K562 (cell line): ENCODE measurements around the gene TMC6. TPM values are rescaled to one million over a fixed set of nuclear protein-coding genes. Genes with fewer than 3 reads are reported as not detected.
A peak's percentile ranks its signal among the peaks of the same experiment; 100 is the strongest.

Source experiments
- ATAC-seq: fragments of 200-7000 bp; cut with Tn5 transposase; 3 replicates; pipeline ENCODE4 v1.9.1; 2020; ENCODE audit warnings: moderate library complexity
- BruUV-seq: library from RNA; stranded (reverse); fragments of 400-500 nt; replicated peaks from 2 replicates; lab custom pipeline; 2021; lab: Mats Ljungman, UMichigan
- CTCF ChIA-PET: fragments of 300-600 bp; formaldehyde crosslinking; extraction: SDS; loops from one replicate; lab custom pipeline; 2021; ENCODE audit warnings: low intra/inter-chr PET ratio; lab: Yijun Ruan, JAX
- POLR2A ChIA-PET: fragments of 300-600, 350-650 bp; sonication (Branson Sonifier 250); formaldehyde crosslinking; extraction: SDS; loops from one replicate; lab custom pipeline; 2021; ENCODE audit warnings: antibody characterized with exemption, inconsistent platforms; lab: Yijun Ruan, JAX
- DNase-seq, 4 experiments: peaks; one replicate each; pipeline versions ENCODE4 v3.0.0 to v3.0.0-alpha.2; 2011 to 2018; ENCODE audit warnings: low spot score in 3 of 4, mixed read lengths in 3 of 4; ENCODE audit errors: extremely low read depth in 1 of 4
- FAIRE-seq: peaks from 2 replicates; lab custom pipeline; 2011; peaks lifted over from hg19 to GRCh38; lab: Jason Lieb, UNC
- H2AFZ ChIP-seq: 2 replicates; pipeline ENCODE4 v1.6.0; 2011; ENCODE audit warnings: low read depth, low read length, control low read depth, inconsistent platforms
- H3K27ac ChIP-seq: fragments of 200-600 bp; 3 replicates; pipeline ENCODE4 v1.8.0; 2011; ENCODE audit warnings: low read depth, mild to moderate bottlenecking, control low read depth, inconsistent platforms, low read length, moderate library complexity, mixed read lengths; ENCODE audit errors: extremely low read depth
- H3K27me3 ChIP-seq, 2 experiments: fragments of 300-600 bp in 1 of 2; 2 replicates in 1 of 2; 3 replicates in 1 of 2; pipeline versions ENCODE4 v1.6.0 to v1.8.0; 2011; ENCODE audit warnings: inconsistent platforms in 2 of 2, low read length in 2 of 2, mild to moderate bottlenecking in 1 of 2, mixed read lengths in 1 of 2, moderate library complexity in 1 of 2; ENCODE audit not compliant: control insufficient read depth in 2 of 2, insufficient read depth in 2 of 2
- H3K36me3 ChIP-seq: fragments of 300-600 bp; 3 replicates; pipeline ENCODE4 v1.8.0; 2011; ENCODE audit warnings: mild to moderate bottlenecking, low read length, inconsistent platforms; ENCODE audit not compliant: control insufficient read depth, insufficient read depth
- H3K4me1 ChIP-seq, 2 experiments: fragments of 200-600 bp in 1 of 2; replicated peaks in 1 of 2; 2 replicates in 1 of 2; 3 replicates in 1 of 2; pipeline versions ENCODE4 v1.5.1 to v1.8.0; 2011; ENCODE audit warnings: inconsistent platforms in 2 of 2, low read length in 2 of 2, mild to moderate bottlenecking in 1 of 2, mixed read lengths in 1 of 2, moderate library complexity in 1 of 2; ENCODE audit not compliant: control insufficient read depth in 2 of 2, insufficient read depth in 2 of 2
- H3K4me2 ChIP-seq: 2 replicates; pipeline ENCODE4 v1.6.1; 2011; ENCODE audit warnings: low read length, control low read depth, inconsistent platforms, mixed read lengths; ENCODE audit not compliant: insufficient read depth
- H3K4me3 ChIP-seq: fragments of 200-600 bp; sonication (generic), shearing (Covaris generic); 2 replicates; pipeline ENCODE4 v1.5.1; 2016; ENCODE audit warnings: control low read depth, inconsistent platforms
- H3K79me2 ChIP-seq: fragments of 200-600 bp; 3 replicates; pipeline ENCODE4 v1.8.0; 2011; ENCODE audit warnings: low read length, inconsistent platforms; ENCODE audit not compliant: control insufficient read depth, insufficient read depth
- H3K9ac ChIP-seq, 2 experiments: 2 replicates each; pipeline versions ENCODE4 v1.6.0 to v1.6.1; 2011; ENCODE audit warnings: low read depth in 2 of 2, low read length in 2 of 2, control low read depth in 1 of 2, inconsistent platforms in 1 of 2, mild to moderate bottlenecking in 1 of 2, mixed read lengths in 1 of 2; ENCODE audit not compliant: insufficient read depth in 1 of 2
- H3K9me1 ChIP-seq: one replicate; pipeline ENCODE4 v1.6.0; 2011; ENCODE audit warnings: inconsistent platforms, mild to moderate bottlenecking, low read length, moderate library complexity; ENCODE audit not compliant: control insufficient read depth, insufficient read depth
- H3K9me3 ChIP-seq: replicated peaks from 2 replicates; pipeline ENCODE4 v1.5.1; 2011; ENCODE audit warnings: low read depth, low read length, inconsistent platforms; ENCODE audit not compliant: control insufficient read depth, insufficient read depth
- H4K20me1 ChIP-seq: replicated peaks from 2 replicates; pipeline ENCODE4 v1.6.1; 2011; ENCODE audit warnings: low read length, inconsistent platforms, mixed read lengths; ENCODE audit not compliant: control insufficient read depth, insufficient read depth
- BRD4 ChIP-seq: fragments of 200-600 bp; sonication (generic); IDR thresholded peaks from 2 replicates; pipeline ENCODE4 v1.6.1; 2017; ENCODE audit warnings: inconsistent platforms
- HCFC1 ChIP-seq: IDR thresholded peaks from 2 replicates; pipeline ENCODE4 v1.6.1; 2012; ENCODE audit warnings: low read depth, low read length, improper control_type of control experiment
- RBM17 ChIP-seq: fragments of 200-400 bp; formaldehyde crosslinking; IDR thresholded peaks from 2 replicates; pipeline ENCODE4 v1.6.1; 2017; ENCODE audit warnings: low read depth, mild to moderate bottlenecking, low read length, borderline replicate concordance
- XRCC4 ChIP-seq: IDR thresholded peaks from one replicate; pipeline ENCODE4 v1.6.1; 2011; ENCODE audit not compliant: insufficient read depth, insufficient read length; ENCODE audit errors: extremely low read depth
- ZFX ChIP-seq: sonication (generic); formaldehyde crosslinking; IDR thresholded peaks from 2 replicates; pipeline ENCODE4 v1.8.0; 2022; ENCODE audit warnings: mild to moderate bottlenecking, missing genetic modification reagents, moderate library complexity
- WGBS: fragments of 100-300 bp; shearing (Covaris generic); methylation state at CpG from one replicate; pipeline ENCODE4 v1.1.6; 2016; ENCODE audit warnings: low coverage, mixed read lengths; ENCODE audit not compliant: insufficient coverage; ENCODE audit errors: missing lambda C conversion rate; 5-methylcytosine and 5-hydroxymethylcytosine counted together
- in situ Hi-C: fragments of 300-500 bp; cut with MboI; formaldehyde crosslinking; loops from 4 replicates; pipeline ENCODE4 v1.15.0; 2018; ENCODE audit warnings: inconsistent platforms, mixed read lengths
- intact Hi-C: fragments of 100-400 bp; cut with micrococcal nuclease; formaldehyde crosslinking; loops from 2 replicates; pipeline ENCODE4 v1.14.2; 2022
- polyA plus RNA-seq, 8 experiments: library from polyadenylated mRNA; depleted of rRNA in 4 of 8; stranded (reverse) in 5 of 8; unstranded in 3 of 8; fragments of >200 nt; fragmentation: Nextera tagmentation in 2 of 8; fragmentation: Illumina TruSeq in 1 of 8; extraction: Ambion mirVana in 2 of 8; extraction: Trizol in 1 of 8; gene quantifications; 2 replicates each; pipeline versions ENCODE4 v1.2.1 to v1.2.3, GENCODE V29; 2011 to 2014; ENCODE audit warnings: inconsistent platforms in 1 of 8, missing spikeins in 1 of 8
- total RNA-seq, 7 experiments: library from RNA; depleted of rRNA in 6 of 7; stranded (reverse); fragments of >200 nt in 6 of 7; fragmentation: Illumina TruSeq in 2 of 7; extraction: Trizol in 2 of 7; gene quantifications; 2 replicates each; pipeline versions ENCODE4 v1.2.1 to v1.2.3, GENCODE V29; 2011 to 2021; ENCODE audit warnings: low replicate concordance in 1 of 7
- TF ChIP-seq, protein P1 (sequence below): fragments of 450-650 bp; IDR thresholded peaks from 2 replicates; pipeline ENCODE4 v1.6.1; 2017; ENCODE audit warnings: antibody characterized with exemption

The TMC6 gene
- total and polyA plus RNA-seq, 9 of the 15 experiments (the other 6 are each of a cell fraction or from before 2014, with no cell fraction given): 4.1 to 351 (median 66.9) TPM

DNA sequence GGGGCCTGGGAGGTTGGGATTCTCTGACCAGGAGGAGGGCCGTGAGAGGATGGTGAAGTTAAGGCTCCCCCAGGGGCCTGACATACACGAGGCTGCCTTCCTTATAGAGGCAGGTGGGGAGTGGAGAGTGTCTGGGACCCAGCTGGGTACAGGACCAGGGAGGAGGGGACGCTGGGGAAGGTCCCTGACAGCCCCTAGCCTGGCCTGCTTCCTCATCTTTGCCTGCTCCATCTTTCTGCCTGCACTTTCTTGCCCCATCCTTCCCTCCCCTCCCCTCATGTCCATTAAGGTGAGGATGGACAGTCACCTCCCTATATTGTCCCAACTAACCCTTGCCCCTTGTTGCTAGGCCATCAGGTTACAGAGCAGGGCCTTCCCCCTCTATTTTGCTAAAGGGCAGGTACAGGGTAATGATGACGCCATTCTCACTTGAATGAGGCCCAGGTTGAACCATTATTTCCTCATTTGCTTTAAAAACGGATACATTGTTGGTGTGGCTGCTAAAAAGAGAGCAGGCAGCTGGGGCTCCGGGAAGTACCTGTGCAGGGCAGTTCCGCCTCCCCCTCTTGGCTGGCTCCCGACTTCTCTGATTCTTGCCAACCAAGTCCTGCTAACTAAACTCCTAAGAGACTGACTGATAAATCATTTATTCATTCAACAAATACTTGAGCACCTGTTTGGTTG is 18.9 kb upstream of the TMC6 start:
- Histone ChIP-seq H3K9ac (peak overlapping the region; percentile 72 to 88), H3K27ac (peak overlapping the region; percentile 85; the same call in 2 of the 3 replicates), H3K4me3 (peak overlapping the region; percentile 38; the same call in 1 of the 2 replicates), H3K9me1 (peaks cover 2% of the 10 kb centered on the region), H3K27me3 (no peaks in the 10 kb centered on the region), H2AFZ (no peak overlapping the region), H3K9me3 (no peaks in the 10 kb centered on the region), H3K79me2 (peaks cover 24% of the 10 kb centered on the region), H3K4me1 (peaks cover 46 to 88% of the 10 kb centered on the region in 2 experiments), H3K4me2 (peak overlapping the region; percentile 89), H4K20me1 (no peaks in the 10 kb centered on the region), H3K36me3 (no peaks in the 10 kb centered on the region)
- DNase-seq (no peak), FAIRE-seq (peak; percentile 23), ATAC-seq (no peak)
- POLR2A ChIA-PET: interaction anchor here (0.6 to 0.7 kb wide), 4 partner anchors 19 to 594 kb away, joined by 3 read pairs; no protein-coding TSS in a partner anchor
- CTCF ChIA-PET: no interaction called here
- BruUV-seq: TSS peak; percentile 21
- in situ Hi-C loops (no loop called here), intact Hi-C loops (no loop called here)
- 74% methylated on average over 5 of the region's 8 CpGs for WGBS
- TF ChIP-seq HCFC1 (no peak), ZFX (0 out of 2 replicates have a peak, but pooled peaks have one; percentile 6), RBM17 (no peak), XRCC4 (no peak), BRD4 (no peak)
- TF ChIP-seq, protein P1, sequence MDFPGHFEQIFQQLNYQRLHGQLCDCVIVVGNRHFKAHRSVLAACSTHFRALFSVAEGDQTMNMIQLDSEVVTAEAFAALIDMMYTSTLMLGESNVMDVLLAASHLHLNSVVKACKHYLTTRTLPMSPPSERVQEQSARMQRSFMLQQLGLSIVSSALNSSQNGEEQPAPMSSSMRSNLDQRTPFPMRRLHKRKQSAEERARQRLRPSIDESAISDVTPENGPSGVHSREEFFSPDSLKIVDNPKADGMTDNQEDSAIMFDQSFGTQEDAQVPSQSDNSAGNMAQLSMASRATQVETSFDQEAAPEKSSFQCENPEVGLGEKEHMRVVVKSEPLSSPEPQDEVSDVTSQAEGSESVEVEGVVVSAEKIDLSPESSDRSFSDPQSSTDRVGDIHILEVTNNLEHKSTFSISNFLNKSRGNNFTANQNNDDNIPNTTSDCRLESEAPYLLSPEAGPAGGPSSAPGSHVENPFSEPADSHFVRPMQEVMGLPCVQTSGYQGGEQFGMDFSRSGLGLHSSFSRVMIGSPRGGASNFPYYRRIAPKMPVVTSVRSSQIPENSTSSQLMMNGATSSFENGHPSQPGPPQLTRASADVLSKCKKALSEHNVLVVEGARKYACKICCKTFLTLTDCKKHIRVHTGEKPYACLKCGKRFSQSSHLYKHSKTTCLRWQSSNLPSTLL: no peak
